Measurements from ENCODE around the gene PLCB3.

GRCh38 chr11:64259533-64260067, 8.3 kb downstream of the PLCB3 start:
- TF ChIP-seq CTCF (IDR thresholded peaks at IDR 0.05) (no peak), EP300 (IDR thresholded peaks at IDR 0.05) (no peak)
